HepG2 (cell line): Measurements from ENCODE around the gene AMOTL2. TPM values are rescaled to one million over a fixed set of nuclear protein-coding genes. Genes with fewer than 3 reads are reported as not detected.

Experiments
- ATAC-seq: fragments of 200-7000 bp; cut with Tn5 transposase; 3 replicates; pipeline ENCODE4 v1.9.1; 2020; ENCODE audit warnings: mild to moderate bottlenecking, moderate library complexity
- BruUV-seq: library from RNA; stranded (reverse); fragments of 400-500 nt; replicated peaks from 2 replicates; lab custom pipeline; 2021; lab: Mats Ljungman, UMichigan
- CTCF ChIA-PET: fragments of 300-600 bp; formaldehyde crosslinking; extraction: SDS; loops from one replicate; lab custom pipeline; 2021; ENCODE audit warnings: low total read pairs, inconsistent platforms, low intra/inter-chr PET ratio; lab: Yijun Ruan, JAX
- POLR2A ChIA-PET: fragments of 350-600 bp; sonication (Branson Sonifier 250); formaldehyde crosslinking; loops from one replicate; lab custom pipeline; 2020; ENCODE audit warnings: antibody characterized with exemption, inconsistent platforms; lab: Yijun Ruan, JAX
- DNase-seq: peaks from one replicate; pipeline ENCODE4 v3.0.0-alpha.2; 2015; ENCODE audit warnings: low spot score
- FAIRE-seq: peaks from 3 replicates; lab custom pipeline; 2011; peaks lifted over from hg19 to GRCh38; lab: Jason Lieb, UNC
- H2AFZ ChIP-seq: one replicate; pipeline ENCODE4 v1.6.1; 2011; ENCODE audit warnings: low read length, inconsistent platforms
- H3K27ac ChIP-seq: fragments of 300-600 bp; 3 replicates; pipeline ENCODE4 v1.8.0; 2011; ENCODE audit warnings: mixed run types, mild to moderate bottlenecking, mixed read lengths, low read length, inconsistent platforms; ENCODE audit not compliant: insufficient read depth; ENCODE audit errors: extremely low read length
- H3K27me3 ChIP-seq, 2 experiments: fragments of 200-600 bp in 1 of 2; 2 replicates in 1 of 2; 3 replicates in 1 of 2; pipeline versions ENCODE4 v1.6.0 to v1.8.0; 2011; ENCODE audit warnings: low read length in 2 of 2, mild to moderate bottlenecking in 2 of 2, moderate library complexity in 2 of 2, inconsistent platforms in 1 of 2; ENCODE audit not compliant: insufficient read depth in 2 of 2, control insufficient read depth in 1 of 2
- H3K36me3 ChIP-seq, 2 experiments: fragments of 200-600 bp in 1 of 2; replicated peaks in 1 of 2; 2 replicates in 1 of 2; 3 replicates in 1 of 2; pipeline versions ENCODE4 v1.5.1 to v1.8.0; 2011; ENCODE audit warnings: low read length in 2 of 2, inconsistent platforms in 1 of 2; ENCODE audit not compliant: insufficient read depth in 2 of 2, control insufficient read depth in 1 of 2
- H3K4me1 ChIP-seq: 2 replicates; pipeline ENCODE4 v1.5.1; 2012; ENCODE audit warnings: low read length, inconsistent platforms; ENCODE audit not compliant: insufficient read depth
- H3K4me2 ChIP-seq: 2 replicates; pipeline ENCODE4 v1.6.0; 2011; ENCODE audit warnings: low read depth, low read length, inconsistent platforms
- H3K4me3 ChIP-seq, 3 experiments: fragments of 200-600 bp in 1 of 3; sonication (generic), shearing (Covaris generic) in 1 of 3; replicated peaks in 1 of 3; 2 replicates each; pipeline ENCODE4 v1.5.1; 2011 to 2016; ENCODE audit warnings: low read length in 3 of 3, inconsistent platforms in 2 of 3, low read depth in 2 of 3, mild to moderate bottlenecking in 2 of 3, control low read depth in 1 of 3, mixed read lengths in 1 of 3; ENCODE audit not compliant: insufficient read depth in 1 of 3
- H3K79me2 ChIP-seq: one replicate; pipeline ENCODE4 v1.6.1; 2011; ENCODE audit warnings: low read length, inconsistent platforms; ENCODE audit not compliant: insufficient read depth
- H3K9ac ChIP-seq: 2 replicates; pipeline ENCODE4 v1.6.0; 2011; ENCODE audit warnings: mild to moderate bottlenecking, low read depth, low read length, inconsistent platforms; ENCODE audit not compliant: insufficient read depth
- H3K9me3 ChIP-seq: 2 replicates; pipeline ENCODE4 v1.5.1; 2012; ENCODE audit warnings: mild to moderate bottlenecking, low read length
- H4K20me1 ChIP-seq: 2 replicates; pipeline ENCODE4 v1.6.0; 2011; ENCODE audit warnings: inconsistent platforms, mild to moderate bottlenecking, low read length, moderate library complexity; ENCODE audit not compliant: insufficient read depth
- IKZF4 ChIP-seq: sonication (generic); formaldehyde crosslinking; IDR thresholded peaks from 2 replicates; pipeline ENCODE4 v1.5.1; 2020; ENCODE audit warnings: borderline replicate concordance, mild to moderate bottlenecking, low read depth, missing genetic modification reagents; ENCODE audit errors: not compliant biosample characterization
- MAF1 ChIP-seq: sonication (generic); formaldehyde crosslinking; IDR thresholded peaks from 2 replicates; pipeline ENCODE4 v1.5.0; 2020; ENCODE audit warnings: missing genetic modification reagents, borderline replicate concordance
- NCOA1 ChIP-seq: sonication (generic); formaldehyde crosslinking; IDR thresholded peaks from 2 replicates; pipeline ENCODE4 v1.9.0; 2021; ENCODE audit warnings: missing genetic modification reagents
- NFE2L2 ChIP-seq: fragments of 150-350 bp; IDR thresholded peaks from 2 replicates; pipeline ENCODE4 v1.6.1; 2014; ENCODE audit warnings: low read length
- RBFOX2 ChIP-seq: fragments of 200-400 bp; formaldehyde crosslinking; IDR thresholded peaks from 2 replicates; pipeline ENCODE4 v1.6.1; 2017; ENCODE audit warnings: low read depth, mild to moderate bottlenecking, low read length
- RFX3 ChIP-seq: IDR thresholded peaks from 2 replicates; pipeline ENCODE4 v1.6.1; 2016; ENCODE audit warnings: missing biosample characterization, missing genetic modification reagents
- ZNF18 ChIP-seq: sonication (generic); formaldehyde crosslinking; IDR thresholded peaks from 2 replicates; pipeline ENCODE4 v1.8.0; 2022; ENCODE audit warnings: mild to moderate bottlenecking, missing genetic modification reagents; ENCODE audit not compliant: insufficient replicate concordance
- ZNF34 ChIP-seq: sonication (generic); formaldehyde crosslinking; IDR thresholded peaks from 2 replicates; pipeline ENCODE4 v1.4.0; 2020; ENCODE audit warnings: mild to moderate bottlenecking, missing genetic modification reagents, borderline replicate concordance
- ZNF496 ChIP-seq: sonication (generic); formaldehyde crosslinking; IDR thresholded peaks from 2 replicates; pipeline ENCODE4 v1.8.1; 2023; ENCODE audit warnings: mild to moderate bottlenecking, moderate library complexity, missing genetic modification reagents; ENCODE audit not compliant: insufficient replicate concordance
- WGBS: methylation state at CpG from one replicate; pipeline ENCODE4 v1.1.6; 2017; ENCODE audit warnings: low lambda C conversion rate; 5-methylcytosine and 5-hydroxymethylcytosine counted together
- in situ Hi-C: cut with HindIII; loops from 2 replicates; pipeline ENCODE4 v1.10.0; 2017; ENCODE audit warnings: low pct_unique_long_range_greater_than_20kb; ENCODE audit not compliant: extremely low pct_ligation_motif_present
- intact Hi-C: fragments of 100-400 bp; cut with micrococcal nuclease; formaldehyde crosslinking; loops from one replicate; pipeline ENCODE4 v1.10.0; 2022; ENCODE audit not compliant: unreplicated experiment
- polyA plus RNA-seq, 8 experiments: library from polyadenylated mRNA; depleted of rRNA in 3 of 8; stranded (reverse) in 7 of 8; unstranded in 1 of 8; fragments of >200 nt; fragmentation: Illumina TruSeq in 4 of 8; extraction: Trizol in 4 of 8; gene quantifications; 2 replicates each; pipeline versions ENCODE4 v1.2.1 to v1.2.3, GENCODE V29; 2011 to 2016; ENCODE audit warnings: low read depth in 4 of 8, missing spikeins in 1 of 8, mixed read lengths in 1 of 8; ENCODE audit not compliant: insufficient read depth in 1 of 8
- total RNA-seq, 5 experiments: library from RNA; depleted of rRNA; stranded (reverse); fragments of >200 nt; fragmentation: Illumina TruSeq; extraction: Trizol; gene quantifications; 2 replicates each; pipeline ENCODE4 v1.2.3, GENCODE V29; 2016; ENCODE audit warnings: low read depth in 1 of 5
- TF ChIP-seq, protein P1 (sequence below): sonication (generic); formaldehyde crosslinking; IDR thresholded peaks from 2 replicates; pipeline ENCODE4 v1.4.0; 2020; ENCODE audit warnings: missing genetic modification reagents, borderline replicate concordance
- TF ChIP-seq, protein P2 (sequence below): IDR thresholded peaks from 2 replicates; pipeline ENCODE4 v1.6.1; 2012; ENCODE audit warnings: low read depth, low read length, improper control_type of control experiment
- TF ChIP-seq, protein P3 (sequence below): sonication (generic); formaldehyde crosslinking; IDR thresholded peaks from 2 replicates; pipeline ENCODE4 v1.8.0; 2023; ENCODE audit warnings: mild to moderate bottlenecking, missing genetic modification reagents
- TF ChIP-seq, protein P4 (sequence below): sonication (generic); formaldehyde crosslinking; IDR thresholded peaks from 2 replicates; pipeline ENCODE4 v1.5.0; 2020; ENCODE audit warnings: missing genetic modification reagents

AMOTL2 gene
- total and polyA plus RNA-seq, 2 of the 13 experiments (the other 11 are each of a cell fraction or from before 2014, with no cell fraction given): 17.3 to 18.5 TPM

DNA sequence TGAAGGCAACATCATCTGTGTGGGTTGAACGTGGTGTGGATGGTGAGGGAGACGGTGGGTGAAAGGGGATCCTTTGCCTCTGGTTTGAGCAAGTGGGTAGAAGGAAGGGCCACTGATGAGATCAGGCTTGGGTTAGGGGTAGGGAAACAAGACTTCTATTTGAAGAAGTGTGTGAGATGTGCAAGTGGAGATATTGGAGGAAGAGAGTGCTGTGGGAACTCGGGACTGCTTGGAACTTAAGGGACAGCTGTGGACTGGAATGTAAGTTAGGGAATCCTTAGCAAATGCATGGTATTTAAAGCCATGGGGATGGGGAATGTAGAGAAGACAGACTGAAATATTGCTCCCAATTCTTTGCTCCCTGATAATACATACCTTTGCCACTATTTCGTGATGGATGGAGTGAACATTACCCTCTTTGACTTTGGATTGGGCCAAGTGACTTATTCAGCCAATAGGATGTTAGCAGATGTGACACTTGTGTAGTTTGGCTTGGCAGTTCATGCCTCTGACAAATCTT lies 30.2 kb upstream of the AMOTL2 start (continued):
- TF ChIP-seq, protein P1, sequence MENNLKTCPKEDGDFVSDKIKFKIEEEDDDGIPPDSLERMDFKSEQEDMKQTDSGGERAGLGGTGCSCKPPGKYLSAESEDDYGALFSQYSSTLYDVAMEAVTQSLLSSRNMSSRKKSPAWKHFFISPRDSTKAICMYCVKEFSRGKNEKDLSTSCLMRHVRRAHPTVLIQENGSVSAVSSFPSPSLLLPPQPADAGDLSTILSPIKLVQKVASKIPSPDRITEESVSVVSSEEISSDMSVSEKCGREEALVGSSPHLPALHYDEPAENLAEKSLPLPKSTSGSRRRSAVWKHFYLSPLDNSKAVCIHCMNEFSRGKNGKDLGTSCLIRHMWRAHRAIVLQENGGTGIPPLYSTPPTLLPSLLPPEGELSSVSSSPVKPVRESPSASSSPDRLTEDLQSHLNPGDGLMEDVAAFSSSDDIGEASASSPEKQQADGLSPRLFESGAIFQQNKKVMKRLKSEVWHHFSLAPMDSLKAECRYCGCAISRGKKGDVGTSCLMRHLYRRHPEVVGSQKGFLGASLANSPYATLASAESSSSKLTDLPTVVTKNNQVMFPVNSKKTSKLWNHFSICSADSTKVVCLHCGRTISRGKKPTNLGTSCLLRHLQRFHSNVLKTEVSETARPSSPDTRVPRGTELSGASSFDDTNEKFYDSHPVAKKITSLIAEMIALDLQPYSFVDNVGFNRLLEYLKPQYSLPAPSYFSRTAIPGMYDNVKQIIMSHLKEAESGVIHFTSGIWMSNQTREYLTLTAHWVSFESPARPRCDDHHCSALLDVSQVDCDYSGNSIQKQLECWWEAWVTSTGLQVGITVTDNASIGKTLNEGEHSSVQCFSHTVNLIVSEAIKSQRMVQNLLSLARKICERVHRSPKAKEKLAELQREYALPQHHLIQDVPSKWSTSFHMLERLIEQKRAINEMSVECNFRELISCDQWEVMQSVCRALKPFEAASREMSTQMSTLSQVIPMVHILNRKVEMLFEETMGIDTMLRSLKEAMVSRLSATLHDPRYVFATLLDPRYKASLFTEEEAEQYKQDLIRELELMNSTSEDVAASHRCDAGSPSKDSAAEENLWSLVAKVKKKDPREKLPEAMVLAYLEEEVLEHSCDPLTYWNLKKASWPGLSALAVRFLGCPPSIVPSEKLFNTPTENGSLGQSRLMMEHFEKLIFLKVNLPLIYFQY: no peak
- TF ChIP-seq RBFOX2: no peak
- no peak for TF ChIP-seq NFE2L2

DNA sequence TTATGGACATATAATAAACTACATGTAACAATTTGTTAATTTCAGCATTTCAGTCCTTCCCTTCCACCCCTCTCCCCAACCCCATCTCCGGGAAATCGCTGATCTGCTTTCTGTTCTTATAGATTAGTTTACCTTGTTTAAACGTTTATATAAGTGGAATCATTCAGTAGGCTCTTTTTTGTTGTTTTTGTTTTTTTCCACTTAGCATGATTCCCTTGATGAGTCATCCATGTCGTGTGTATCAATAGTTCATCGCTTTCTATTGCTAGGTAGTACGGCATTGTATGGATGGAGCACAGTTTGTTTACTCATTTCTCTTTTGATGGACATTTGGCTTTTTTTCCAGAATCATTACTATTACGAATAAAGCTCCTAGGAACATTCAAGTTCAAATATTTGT lies 23.5 kb upstream of the AMOTL2 start:
- ChIA-PET POLR2A (no interaction called here), CTCF (no interaction called here)
- Histone ChIP-seq H3K27me3 (peaks cover 0 to 15% of the 10 kb centered on the region in 2 experiments; a peak in 4 of 5 replicates), H3K9ac (no peak overlapping the region), H3K4me1 (peaks cover 20% of the 10 kb centered on the region), H2AFZ (no peak overlapping the region), H3K36me3 (no peaks in the 10 kb centered on the region), H3K4me2 (no peak overlapping the region), H3K9me3 (peaks cover 6% of the 10 kb centered on the region; the same call in 1 of the 2 replicates), H4K20me1 (no peaks in the 10 kb centered on the region; the same call in 1 of the 2 replicates), H3K79me2 (no peaks in the 10 kb centered on the region), H3K27ac (no peak overlapping the region), H3K4me3 (no peak overlapping the region)
- 39% methylated on average over 7 of the region's 7 CpGs for WGBS
- no peak for DNase-seq
- intact Hi-C loops (no loop called here), in situ Hi-C loops (no loop called here)
- no peak for FAIRE-seq
- no TSS peak for BruUV-seq
- ATAC-seq: no peak
- no peak for TF ChIP-seq ZNF496 (CRISPR knock-in tag)
- no peak for TF ChIP-seq MAF1 (CRISPR knock-in tag)
- no peak for TF ChIP-seq IKZF4 (CRISPR knock-in tag)
- TF ChIP-seq, protein P2, sequence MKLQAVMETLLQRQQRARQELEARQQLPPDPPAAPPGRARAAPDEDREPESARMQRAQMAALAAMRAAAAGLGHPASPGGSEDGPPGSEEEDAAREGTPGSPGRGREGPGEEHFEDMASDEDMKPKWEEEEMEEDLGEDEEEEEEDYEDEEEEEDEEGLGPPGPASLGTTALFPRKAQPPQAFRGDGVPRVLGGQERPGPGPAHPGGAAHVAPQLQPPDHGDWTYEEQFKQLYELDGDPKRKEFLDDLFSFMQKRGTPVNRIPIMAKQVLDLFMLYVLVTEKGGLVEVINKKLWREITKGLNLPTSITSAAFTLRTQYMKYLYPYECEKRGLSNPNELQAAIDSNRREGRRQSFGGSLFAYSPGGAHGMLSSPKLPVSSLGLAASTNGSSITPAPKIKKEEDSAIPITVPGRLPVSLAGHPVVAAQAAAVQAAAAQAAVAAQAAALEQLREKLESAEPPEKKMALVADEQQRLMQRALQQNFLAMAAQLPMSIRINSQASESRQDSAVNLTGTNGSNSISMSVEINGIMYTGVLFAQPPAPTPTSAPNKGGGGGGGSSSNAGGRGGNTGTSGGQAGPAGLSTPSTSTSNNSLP: no peak
- TF ChIP-seq, protein P3, sequence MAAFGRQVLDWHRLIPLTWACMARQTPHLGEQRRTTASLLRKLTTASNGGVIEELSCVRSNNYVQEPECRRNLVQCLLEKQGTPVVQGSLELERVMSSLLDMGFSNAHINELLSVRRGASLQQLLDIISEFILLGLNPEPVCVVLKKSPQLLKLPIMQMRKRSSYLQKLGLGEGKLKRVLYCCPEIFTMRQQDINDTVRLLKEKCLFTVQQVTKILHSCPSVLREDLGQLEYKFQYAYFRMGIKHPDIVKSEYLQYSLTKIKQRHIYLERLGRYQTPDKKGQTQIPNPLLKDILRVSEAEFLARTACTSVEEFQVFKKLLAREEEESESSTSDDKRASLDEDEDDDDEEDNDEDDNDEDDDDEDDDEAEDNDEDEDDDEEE (CRISPR knock-in tag): no peak
- TF ChIP-seq ZNF34: no peak
- no peak for TF ChIP-seq ZNF18 (CRISPR knock-in tag)
- no peak for TF ChIP-seq RFX3
- no peak for TF ChIP-seq NCOA1 (CRISPR knock-in tag)
- TF ChIP-seq, protein P4, sequence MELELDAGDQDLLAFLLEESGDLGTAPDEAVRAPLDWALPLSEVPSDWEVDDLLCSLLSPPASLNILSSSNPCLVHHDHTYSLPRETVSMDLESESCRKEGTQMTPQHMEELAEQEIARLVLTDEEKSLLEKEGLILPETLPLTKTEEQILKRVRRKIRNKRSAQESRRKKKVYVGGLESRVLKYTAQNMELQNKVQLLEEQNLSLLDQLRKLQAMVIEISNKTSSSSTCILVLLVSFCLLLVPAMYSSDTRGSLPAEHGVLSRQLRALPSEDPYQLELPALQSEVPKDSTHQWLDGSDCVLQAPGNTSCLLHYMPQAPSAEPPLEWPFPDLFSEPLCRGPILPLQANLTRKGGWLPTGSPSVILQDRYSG (CRISPR knock-in tag): no peak
